K562 (cell line): Measurements from ENCODE around the gene TMEM131L. TPM values are rescaled to one million over a fixed set of nuclear protein-coding genes. Genes with fewer than 3 reads are reported as not detected.

ENCODE experiments used
- ARID2 ChIP-seq: fragments of 450-650 bp; IDR thresholded peaks from 2 replicates; pipeline ENCODE4 v1.6.1; 2017; ENCODE audit warnings: antibody characterized with exemption, mild to moderate bottlenecking
- REST ChIP-seq, 2 experiments: fragments of 450-650 bp; formaldehyde crosslinking in 1 of 2; IDR thresholded peaks; 2 replicates each; pipeline versions ENCODE4 v1.4.0 to v1.6.1; 2014 to 2020; ENCODE audit warnings: mild to moderate bottlenecking in 2 of 2, borderline replicate concordance in 1 of 2, low read depth in 1 of 2
- SMC3 ChIP-seq: conservative IDR thresholded peaks from 2 replicates; pipeline ENCODE4 v1.6.1; 2011; ENCODE audit warnings: low read depth, low read length, improper control_type of control experiment; ENCODE audit not compliant: insufficient read depth
- TAF9B ChIP-seq: fragments of 450-650 bp; IDR thresholded peaks from 2 replicates; pipeline ENCODE4 v1.6.1; 2018; ENCODE audit warnings: mild to moderate bottlenecking; ENCODE audit not compliant: partially characterized antibody
- polyA plus RNA-seq, 8 experiments: library from polyadenylated mRNA; depleted of rRNA in 4 of 8; stranded (reverse) in 5 of 8; unstranded in 3 of 8; fragments of >200 nt; fragmentation: Nextera tagmentation in 2 of 8; fragmentation: Illumina TruSeq in 1 of 8; extraction: Ambion mirVana in 2 of 8; extraction: Trizol in 1 of 8; gene quantifications; 2 replicates each; pipeline versions ENCODE4 v1.2.1 to v1.2.3, GENCODE V29; 2011 to 2014; ENCODE audit warnings: inconsistent platforms in 1 of 8, missing spikeins in 1 of 8
- total RNA-seq, 7 experiments: library from RNA; depleted of rRNA in 6 of 7; stranded (reverse); fragments of >200 nt in 6 of 7; fragmentation: Illumina TruSeq in 2 of 7; extraction: Trizol in 2 of 7; gene quantifications; 2 replicates each; pipeline versions ENCODE4 v1.2.1 to v1.2.3, GENCODE V29; 2011 to 2021; ENCODE audit warnings: low replicate concordance in 1 of 7

TMEM131L gene
- total and polyA plus RNA-seq, 9 of the 15 experiments (the other 6 are each of a cell fraction or from before 2014, with no cell fraction given), result 1.2 to 20.8 (median 12.9) TPM

- TF ChIP-seq REST (IDR thresholded peaks at IDR 0.05; ENCODE audit: borderline replicate concordance) (peak; percentile 85), REST (CRISPR knock-in tag; IDR thresholded peaks at IDR 0.05; ENCODE audit: low read depth) (no peak), SMC3 (peak; percentile 49), TAF9B (no peak), ARID2 (peak; percentile 15; the same call in 1 of the 2 replicates)
Observed at GRCh38 chr4:153573881-153574802, 108.0 kb downstream of the TMEM131L start (continued).
